SK-N-MC (cell line): ENCODE results near the gene KCNG2.
"Not testable (repeated sequence)": the region's sequence is repeated elsewhere in the genome, so short reads cannot be mapped to it uniquely, and the experiment has no call there.

Source experiments
- EZH2 ChIP-seq: fragments of 200-600 bp; sonication (generic); IDR thresholded peaks from one replicate; pipeline ENCODE4 v1.6.1; 2017; ENCODE audit warnings: antibody characterized with exemption
- POLR2AphosphoS5 ChIP-seq: IDR thresholded peaks from 2 replicates; pipeline ENCODE4 v1.6.1; 2012; ENCODE audit warnings: mild to moderate bottlenecking, low read depth, low read length, borderline replicate concordance

DNA sequence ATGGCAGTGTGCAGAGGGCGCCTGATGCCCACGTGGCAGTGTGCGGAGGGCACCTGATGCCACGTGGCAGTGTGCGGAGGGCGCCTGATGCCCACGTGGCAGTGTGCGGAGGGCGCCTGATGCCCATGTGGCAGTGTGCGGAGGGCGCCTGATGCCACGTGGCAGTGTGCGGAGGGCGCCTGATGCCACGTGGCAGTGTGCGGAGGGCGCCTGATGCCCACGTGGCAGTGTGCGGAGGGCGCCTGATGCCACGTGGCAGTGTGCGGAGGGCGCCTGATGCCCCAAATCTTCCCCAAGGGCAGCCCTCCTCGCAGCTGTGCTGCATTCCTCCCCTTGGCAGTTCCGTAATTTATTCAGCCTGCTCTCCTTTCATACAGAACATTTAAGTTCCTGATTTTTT, 80.5 kb downstream of the KCNG2 start:
- not testable (repeated sequence) for TF ChIP-seq EZH2, POLR2AphosphoS5
